H1 (cell line): Measurements from ENCODE around the gene P2RY8. TPM values are rescaled to one million over a fixed set of nuclear protein-coding genes. Genes with fewer than 3 reads are reported as not detected.
A peak's percentile ranks its signal among the peaks of the same experiment; 100 is the strongest.

Experiments used
- CTCF ChIA-PET: fragments of 300-600 bp; sonication (Branson Sonifier 250); formaldehyde crosslinking; loops from one replicate; lab custom pipeline; 2021; ENCODE audit not compliant: partially characterized antibody; lab: Charles Lee
- POLR2A ChIA-PET: fragments of 300-600 bp; sonication (Branson Sonifier 250); formaldehyde crosslinking; loops from one replicate; lab custom pipeline; 2021; ENCODE audit warnings: inconsistent platforms; ENCODE audit not compliant: partially characterized antibody; lab: Charles Lee
- DNase-seq, 2 experiments: peaks; one replicate each; pipeline versions ENCODE4 v3.0.0 to v3.0.0-alpha.2; 2010 to 2022; ENCODE audit warnings: low spot score in 2 of 2, low read depth in 1 of 2, mixed read lengths in 1 of 2
- FAIRE-seq: peaks from 2 replicates; lab custom pipeline; 2011; peaks lifted over from hg19 to GRCh38; lab: Jason Lieb, UNC
- H2AFZ ChIP-seq: 2 replicates; pipeline ENCODE4 v1.8.1; 2012; ENCODE audit warnings: low read length, inconsistent platforms
- H2AK5ac ChIP-seq: 2 replicates; pipeline ENCODE4 v1.6.1; 2013; ENCODE audit warnings: low read depth, low read length
- H2BK120ac ChIP-seq: replicated peaks from 2 replicates; pipeline ENCODE3; 2013; ENCODE audit warnings: low read depth, low read length, inconsistent platforms
- H2BK12ac ChIP-seq: 2 replicates; pipeline ENCODE4 v1.6.1; 2013; ENCODE audit warnings: low read depth, low read length
- H2BK15ac ChIP-seq: 2 replicates; pipeline ENCODE4 v1.6.1; 2013; ENCODE audit warnings: low read length
- H2BK20ac ChIP-seq: 2 replicates; pipeline ENCODE4 v1.6.1; 2013; ENCODE audit warnings: low read length
- H2BK5ac ChIP-seq: 2 replicates; pipeline ENCODE4 v1.6.1; 2013; ENCODE audit warnings: low read depth, low read length
- H3K14ac ChIP-seq: 2 replicates; pipeline ENCODE4 v1.6.1; 2013; ENCODE audit warnings: inconsistent platforms; ENCODE audit not compliant: insufficient read length
- H3K18ac ChIP-seq: 2 replicates; pipeline ENCODE4 v1.6.1; 2013; ENCODE audit warnings: low read length; ENCODE audit errors: extremely low read depth
- H3K23ac ChIP-seq: 2 replicates; pipeline ENCODE4 v1.6.1; 2013; ENCODE audit warnings: inconsistent platforms; ENCODE audit not compliant: insufficient read length
- H3K23me2 ChIP-seq: 2 replicates; pipeline ENCODE4 v1.6.1; 2013; ENCODE audit warnings: low read depth, low read length
- H3K27ac ChIP-seq: 2 replicates; pipeline ENCODE4 v1.6.1; 2011; ENCODE audit warnings: low read depth, low read length, inconsistent platforms
- H3K27me3 ChIP-seq, 4 experiments: replicated peaks in 1 of 4; 1 replicate in 1 of 4; 2 replicates in 3 of 4; pipeline versions ENCODE4 v1.6.1 to v1.8.1; 2011 to 2013; ENCODE audit warnings: low read length in 3 of 4, mild to moderate bottlenecking in 3 of 4, inconsistent platforms in 2 of 4, mixed read lengths in 2 of 4, moderate library complexity in 1 of 4; ENCODE audit not compliant: control insufficient read depth in 3 of 4, insufficient read depth in 3 of 4; ENCODE audit errors: extremely low read depth in 1 of 4
- H3K36me3 ChIP-seq, 4 experiments: 2 replicates each; pipeline versions ENCODE4 v1.6.1 to v1.8.1; 2011 to 2013; ENCODE audit warnings: mild to moderate bottlenecking in 4 of 4, low read length in 3 of 4, moderate library complexity in 2 of 4, control low read depth in 1 of 4, inconsistent platforms in 1 of 4; ENCODE audit not compliant: insufficient read depth in 4 of 4, control insufficient read depth in 2 of 4
- H3K4ac ChIP-seq: replicated peaks from 2 replicates; pipeline ENCODE3; 2013; ENCODE audit warnings: low read length, low read depth, mixed read lengths, inconsistent platforms; ENCODE audit not compliant: insufficient read length
- H3K4me1 ChIP-seq, 4 experiments: replicated peaks in 1 of 4; 1 replicate in 1 of 4; 2 replicates in 3 of 4; pipeline versions ENCODE4 v1.6.1 to v1.8.1; 2011 to 2013; ENCODE audit warnings: low read length in 3 of 4, inconsistent platforms in 2 of 4, mixed read lengths in 1 of 4; ENCODE audit not compliant: insufficient read depth in 4 of 4, control insufficient read depth in 3 of 4
- H3K4me2 ChIP-seq, 2 experiments: 2 replicates each; pipeline versions ENCODE4 v1.6.1 to v1.8.1; 2011 to 2013; ENCODE audit warnings: low read depth in 2 of 2, low read length in 2 of 2, control low read depth in 1 of 2, inconsistent platforms in 1 of 2, mild to moderate bottlenecking in 1 of 2; ENCODE audit not compliant: insufficient read depth in 1 of 2
- H3K4me3 ChIP-seq, 4 experiments: fragments of 200-600, 300-600 bp in 1 of 4; sonication (generic), shearing (Covaris generic), sonication (Bioruptor Twin) in 1 of 4; 2 replicates each; pipeline versions ENCODE4 v1.5.1 to v1.8.1; 2011 to 2016; ENCODE audit warnings: low read length in 4 of 4, low read depth in 3 of 4, control low read depth in 2 of 4, inconsistent platforms in 2 of 4, mild to moderate bottlenecking in 2 of 4, mixed read lengths in 1 of 4, moderate library complexity in 1 of 4; ENCODE audit not compliant: insufficient read depth in 2 of 4; ENCODE audit errors: extremely low read depth in 1 of 4
- H3K56ac ChIP-seq: replicated peaks from 2 replicates; pipeline ENCODE3; 2013; ENCODE audit warnings: low read depth, mild to moderate bottlenecking, mixed read lengths, low read length, inconsistent platforms; ENCODE audit not compliant: insufficient read length
- H3K79me1 ChIP-seq: 2 replicates; pipeline ENCODE4 v1.6.1; 2013; ENCODE audit warnings: low read depth, low read length, control low read depth
- H3K79me2 ChIP-seq, 2 experiments: 2 replicates each; pipeline versions ENCODE4 v1.6.1 to v1.8.1; 2012 to 2013; ENCODE audit warnings: low read length in 2 of 2, mild to moderate bottlenecking in 2 of 2, inconsistent platforms in 1 of 2; ENCODE audit not compliant: insufficient read depth in 2 of 2, control insufficient read depth in 1 of 2
- H3K9ac ChIP-seq, 4 experiments: replicated peaks in 1 of 4; 1 replicate in 1 of 4; 2 replicates in 3 of 4; pipeline versions ENCODE4 v1.6.1 to v1.8.1; 2011 to 2013; ENCODE audit warnings: low read depth in 3 of 4, low read length in 3 of 4, control low read depth in 2 of 4, mild to moderate bottlenecking in 2 of 4, moderate library complexity in 2 of 4, inconsistent platforms in 1 of 4; ENCODE audit errors: extremely low read depth in 1 of 4
- H3K9me3 ChIP-seq, 2 experiments: 2 replicates each; pipeline versions ENCODE4 v1.6.1 to v1.8.1; 2012 to 2013; ENCODE audit warnings: mild to moderate bottlenecking in 2 of 2, moderate library complexity in 2 of 2, control low read depth in 1 of 2, inconsistent platforms in 1 of 2, low read depth in 1 of 2, low read length in 1 of 2, mixed read lengths in 1 of 2; ENCODE audit not compliant: insufficient read depth in 2 of 2
- H4K20me1 ChIP-seq, 2 experiments: replicated peaks in 1 of 2; 2 replicates each; pipeline versions ENCODE3 to v1.8.1; 2011 to 2013; ENCODE audit warnings: inconsistent platforms in 2 of 2, low read length in 2 of 2, mild to moderate bottlenecking in 1 of 2; ENCODE audit not compliant: insufficient read depth in 2 of 2, control insufficient read depth in 1 of 2
- H4K5ac ChIP-seq: 2 replicates; pipeline ENCODE4 v1.6.1; 2013; ENCODE audit warnings: low read length, low read depth, mixed read lengths, inconsistent platforms; ENCODE audit not compliant: insufficient read length
- H4K8ac ChIP-seq: 2 replicates; pipeline ENCODE4 v1.8.0; 2013; ENCODE audit warnings: mild to moderate bottlenecking, moderate library complexity, low read length, inconsistent platforms; ENCODE audit not compliant: insufficient read depth; ENCODE audit errors: extremely low read depth
- H4K91ac ChIP-seq: replicated peaks from 2 replicates; pipeline ENCODE3; 2013; ENCODE audit warnings: low read length, mixed read lengths, inconsistent platforms; ENCODE audit not compliant: insufficient read length
- ATF3 ChIP-seq: IDR thresholded peaks from 2 replicates; pipeline ENCODE4 v1.6.1; 2011; ENCODE audit warnings: low read depth, mild to moderate bottlenecking, low read length; ENCODE audit not compliant: insufficient read depth
- CBX5 ChIP-seq: fragments of 300-800, 300-1000 bp; sonication (generic); IDR thresholded peaks from 2 replicates; pipeline ENCODE4 v1.7.1; 2016; ENCODE audit warnings: antibody characterized with exemption, low read length, low read depth
- CHD1 ChIP-seq: IDR thresholded peaks from 2 replicates; pipeline ENCODE4 v1.6.1; 2012; ENCODE audit warnings: low read depth, low read length, improper control_type of control experiment
- CTBP2 ChIP-seq: IDR thresholded peaks from 2 replicates; pipeline ENCODE4 v1.7.0; 2011; ENCODE audit warnings: borderline replicate concordance, mild to moderate bottlenecking, moderate library complexity, mixed read lengths, low read length; ENCODE audit not compliant: insufficient read depth, insufficient read length
- FOSL1 ChIP-seq: IDR thresholded peaks from 2 replicates; pipeline ENCODE4 v1.6.1; 2011; ENCODE audit warnings: mild to moderate bottlenecking, low read depth, low read length, moderate library complexity; ENCODE audit not compliant: insufficient read depth
- HDAC2 ChIP-seq, 2 experiments: fragments of 300-600 bp in 1 of 2; sonication (generic) in 1 of 2; IDR thresholded peaks; 2 replicates each; pipeline ENCODE4 v1.6.1; 2011 to 2012; ENCODE audit warnings: low read depth in 2 of 2, low read length in 2 of 2, mild to moderate bottlenecking in 2 of 2, moderate library complexity in 2 of 2, borderline replicate concordance in 1 of 2, inconsistent platforms in 1 of 2
- JUN ChIP-seq: IDR thresholded peaks from 2 replicates; pipeline ENCODE4 v1.6.1; 2011; ENCODE audit warnings: low read depth, mild to moderate bottlenecking, improper control_type of control experiment, low read length
- JUND ChIP-seq: IDR thresholded peaks from 2 replicates; pipeline ENCODE4 v1.6.1; 2011; ENCODE audit warnings: mild to moderate bottlenecking, improper control_type of control experiment, low read length
- POLR2A ChIP-seq, 2 experiments: IDR thresholded peaks; 1 replicate in 1 of 2; 2 replicates in 1 of 2; pipeline ENCODE4 v1.6.1; 2011; ENCODE audit warnings: low read depth in 2 of 2, low read length in 2 of 2, mild to moderate bottlenecking in 2 of 2; ENCODE audit errors: control extremely low read depth in 1 of 2
- SRF ChIP-seq: IDR thresholded peaks from 2 replicates; pipeline ENCODE4 v1.6.1; 2011; ENCODE audit warnings: mild to moderate bottlenecking, low read depth, low read length, moderate library complexity
- TCF12 ChIP-seq: IDR thresholded peaks from 2 replicates; pipeline ENCODE4 v1.6.1; 2011; ENCODE audit warnings: low read depth, mild to moderate bottlenecking, low read length
- YY1 ChIP-seq: IDR thresholded peaks from 2 replicates; pipeline ENCODE4 v1.6.1; 2011; ENCODE audit warnings: low read depth, mild to moderate bottlenecking, low read length
- WGBS, 2 experiments: shearing (Covaris generic) in 1 of 2; methylation state at CpG; one replicate each; pipeline versions ENCODE4 v1.1.6 to v1.1.7; 2013 to 2015; ENCODE audit warnings: low lambda C conversion rate in 2 of 2, mixed read lengths in 2 of 2, inconsistent platforms in 1 of 2, low coverage in 1 of 2, missing lambda C conversion rate in 1 of 2; ENCODE audit not compliant: insufficient replicate concordance in 2 of 2, insufficient coverage in 1 of 2, insufficient read length in 1 of 2; ENCODE audit errors: extremely low coverage in 1 of 2, missing lambda C conversion rate in 1 of 2; 5-methylcytosine and 5-hydroxymethylcytosine counted together
- polyA plus RNA-seq, 7 experiments: library from polyadenylated mRNA; depleted of rRNA in 3 of 7; stranded (reverse) in 5 of 7; unstranded in 2 of 7; fragments of >200 nt in 5 of 7; fragments of 200-250 nt in 2 of 7; gene quantifications; 1 replicate in 5 of 7; 2 replicates in 1 of 7; 4 replicates in 1 of 7; pipeline versions ENCODE4 v1.2.1 to v1.2.3, GENCODE V29; 2011 to 2013; ENCODE audit warnings: missing spikeins in 2 of 7, mixed read lengths in 2 of 7
- total RNA-seq: library from RNA; stranded (reverse); fragmentation: NEBNext Ultra II Directional; extraction: Animal tissue kit (Norgen Biotek cat#: 25700); gene quantifications from 2 replicates; pipeline ENCODE4 v1.2.1, GENCODE V29; 2021

Gene P2RY8
- total and polyA plus RNA-seq, 2 of the 8 experiments (the other 6 are each of a cell fraction or from before 2014, with no cell fraction given), result 0.09 to 0.15 TPM

DNA sequence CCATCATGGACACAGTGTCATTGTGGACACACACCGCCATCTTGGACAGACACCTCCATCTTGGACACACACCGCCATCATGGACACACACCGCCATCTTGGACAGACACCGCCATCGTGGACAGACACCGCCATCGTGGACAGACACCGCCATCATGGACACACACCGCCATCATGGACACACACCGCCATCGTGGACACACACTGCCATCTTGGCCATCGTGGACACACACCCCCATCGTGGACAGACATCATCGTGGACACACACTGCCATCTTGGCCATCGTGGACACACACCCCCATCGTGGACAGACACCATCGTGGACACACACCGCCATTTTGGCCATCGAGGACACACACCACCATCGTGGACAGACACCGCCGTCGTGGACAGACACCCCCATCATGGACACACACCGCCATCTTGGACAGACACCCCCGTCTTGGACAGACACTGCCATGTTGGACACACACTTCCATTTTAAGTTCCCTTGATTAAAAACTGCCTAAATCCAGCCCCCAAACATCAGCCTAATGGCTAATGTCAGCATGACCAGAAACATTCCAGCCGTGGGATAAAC lies 93.4 kb downstream of the P2RY8 start:
- WGBS, 2 experiments, result 87% methylated on average over 26 of the region's 26 CpGs; no CpG with 5 or more reads in 1 of the 2 experiments
- no peak for DNase-seq
- no peak for TF ChIP-seq CBX5
- no peak for TF ChIP-seq YY1
- TF ChIP-seq CTBP2, result no peak
- TF ChIP-seq SRF, result no peak
- no peak for TF ChIP-seq ATF3
- no peak for TF ChIP-seq POLR2A (IDR thresholded peaks at IDR 0.05; ENCODE audit: control extremely low read depth in 1 of 2, low read depth in 2 of 2, low read length in 2 of 2)
- TF ChIP-seq JUN, result no peak
- TF ChIP-seq FOSL1, result no peak
- TF ChIP-seq JUND, result no peak
- no peak for TF ChIP-seq HDAC2 (IDR thresholded peaks at IDR 0.05; ENCODE audit: borderline replicate concordance in 1 of 2, low read depth in 2 of 2, low read length in 2 of 2)
- no peak for TF ChIP-seq CHD1
- TF ChIP-seq TCF12, result no peak

More for the DNA sequence above, 93.4 kb downstream of the P2RY8 start:
- Histone ChIP-seq H3K4ac (no peak overlapping the region), H2AK5ac (no peak overlapping the region), H4K91ac (no peak overlapping the region), H4K5ac (no peak overlapping the region), H3K79me2 (peaks cover 28 to 69% of the 10 kb centered on the region in 2 experiments), H4K20me1 (peaks cover 0 to 5% of the 10 kb centered on the region in 2 experiments), H3K4me1 (no peaks in the 10 kb centered on the region), H3K36me3 (peaks cover 0 to 49% (median 14%) of the 10 kb centered on the region in 4 experiments; a peak in 6 of 8 replicates), H4K8ac (no peak overlapping the region), H2AFZ (no peak overlapping the region), H3K79me1 (peaks cover 26% of the 10 kb centered on the region), H2BK15ac (no peak overlapping the region), H2BK5ac (no peak overlapping the region), H2BK120ac (no peak overlapping the region), H3K4me2 (no peak overlapping the region), H3K9ac (no peak overlapping the region), H2BK12ac (peak overlapping the region; percentile 27; the same call in 1 of the 2 replicates), H3K56ac (no peak overlapping the region), H3K18ac (no peak overlapping the region), H3K9me3 (peaks cover 0 to 9% of the 10 kb centered on the region in 2 experiments; a peak in 3 of 4 replicates), H3K27me3 (no peaks in the 10 kb centered on the region), H3K14ac (no peak overlapping the region), H3K27ac (no peak overlapping the region), H3K23ac (no peak overlapping the region), H3K4me3 (no peak overlapping the region), H2BK20ac (no peak overlapping the region), H3K23me2 (0 out of 2 replicates have a peak, but pooled peaks cover 2% of the 10 kb centered on the region)
- POLR2A ChIA-PET, result no interaction called here
- CTCF ChIA-PET, result no interaction called here
- FAIRE-seq, result no peak
